HepG2 (cell line): ENCODE data around the gene CNTROB. TPM values are rescaled to one million over a fixed set of nuclear protein-coding genes. Genes with fewer than 3 reads are reported as not detected.
A peak's percentile ranks its signal among the peaks of the same experiment; 100 is the strongest.

Source experiments
- CC2D1A ChIP-seq: sonication (generic); formaldehyde crosslinking; IDR thresholded peaks from 2 replicates; pipeline ENCODE4 v1.8.1; 2023; ENCODE audit warnings: mild to moderate bottlenecking, missing genetic modification reagents
- GATAD2A ChIP-seq: IDR thresholded peaks from 2 replicates; pipeline ENCODE4 v1.6.1; 2016
- IKZF4 ChIP-seq: sonication (generic); formaldehyde crosslinking; IDR thresholded peaks from 2 replicates; pipeline ENCODE4 v1.5.1; 2020; ENCODE audit warnings: borderline replicate concordance, mild to moderate bottlenecking, low read depth, missing genetic modification reagents; ENCODE audit errors: not compliant biosample characterization
- NFKB2 ChIP-seq: sonication (generic); formaldehyde crosslinking; IDR thresholded peaks from 2 replicates; pipeline ENCODE4 v1.4.0; 2020; ENCODE audit warnings: missing genetic modification reagents, borderline replicate concordance
- NPAS2 ChIP-seq: sonication (generic); formaldehyde crosslinking; IDR thresholded peaks from 2 replicates; pipeline ENCODE4 v1.8.0; 2022; ENCODE audit warnings: mild to moderate bottlenecking, missing genetic modification reagents, borderline replicate concordance
- NR1H2 ChIP-seq: sonication (generic); formaldehyde crosslinking; IDR thresholded peaks from 2 replicates; pipeline ENCODE4 v1.8.1; 2022; ENCODE audit warnings: low read depth, missing genetic modification reagents, borderline replicate concordance
- POLR2AphosphoS5 ChIP-seq: IDR thresholded peaks from 2 replicates; pipeline ENCODE4 v1.6.1; 2012; ENCODE audit warnings: low read depth, low read length
- RFX3 ChIP-seq: IDR thresholded peaks from 2 replicates; pipeline ENCODE4 v1.6.1; 2016; ENCODE audit warnings: missing biosample characterization, missing genetic modification reagents
- RFXAP ChIP-seq: sonication (generic); formaldehyde crosslinking; IDR thresholded peaks from 2 replicates; pipeline ENCODE4 v1.4.0; 2020; ENCODE audit warnings: missing genetic modification reagents, borderline replicate concordance
- SIN3A ChIP-seq: IDR thresholded peaks from 2 replicates; pipeline ENCODE4 v1.6.1; 2011; ENCODE audit warnings: low read depth, mild to moderate bottlenecking, control low read depth, low read length, borderline replicate concordance
- SP4 ChIP-seq: sonication (generic); formaldehyde crosslinking; IDR thresholded peaks from 2 replicates; pipeline ENCODE4 v1.8.1; 2023; ENCODE audit warnings: mild to moderate bottlenecking, missing genetic modification reagents
- STAG1 ChIP-seq: sonication (generic); formaldehyde crosslinking; IDR thresholded peaks from 2 replicates; pipeline ENCODE4 v1.4.0; 2020; ENCODE audit warnings: missing genetic modification reagents
- TCF7 ChIP-seq: sonication (generic); IDR thresholded peaks from 2 replicates; pipeline ENCODE4 v1.6.1; 2016; ENCODE audit warnings: antibody characterized with exemption, low read depth
- ZBTB10 ChIP-seq: sonication (generic); formaldehyde crosslinking; IDR thresholded peaks from 2 replicates; pipeline ENCODE4 v1.4.0; 2020; ENCODE audit warnings: missing genetic modification reagents, borderline replicate concordance
- ZBTB20 ChIP-seq: sonication (generic); formaldehyde crosslinking; IDR thresholded peaks from 2 replicates; pipeline ENCODE4 v1.8.1; 2023; ENCODE audit warnings: missing genetic modification reagents, low read depth, mild to moderate bottlenecking, borderline replicate concordance
- ZBTB7B ChIP-seq: sonication (generic); formaldehyde crosslinking; IDR thresholded peaks from 2 replicates; pipeline ENCODE4 v1.4.0; 2020; ENCODE audit warnings: missing genetic modification reagents
- ZFY ChIP-seq: sonication (generic); formaldehyde crosslinking; IDR thresholded peaks from 2 replicates; pipeline ENCODE4 v1.4.0; 2020; ENCODE audit warnings: missing genetic modification reagents
- ZNF160 ChIP-seq: sonication (generic); formaldehyde crosslinking; IDR thresholded peaks from 2 replicates; pipeline ENCODE4 v1.8.0; 2022; ENCODE audit warnings: mild to moderate bottlenecking, inconsistent platforms, missing genetic modification reagents
- ZNF232 ChIP-seq: sonication (generic); formaldehyde crosslinking; IDR thresholded peaks from 2 replicates; pipeline ENCODE4 v1.4.0; 2020; ENCODE audit warnings: missing genetic modification reagents, borderline replicate concordance
- ZNF256 ChIP-seq: sonication (generic); formaldehyde crosslinking; conservative IDR thresholded peaks from 2 replicates; pipeline ENCODE4 v1.4.0; 2020; ENCODE audit warnings: missing genetic modification reagents
- ZNF276 ChIP-seq: sonication (generic); formaldehyde crosslinking; IDR thresholded peaks from 2 replicates; pipeline ENCODE4 v1.4.0; 2020; ENCODE audit warnings: mild to moderate bottlenecking, low read depth, missing genetic modification reagents
- ZSCAN29 ChIP-seq: sonication (generic); formaldehyde crosslinking; conservative IDR thresholded peaks from 2 replicates; pipeline ENCODE4 v1.4.0; 2020; ENCODE audit warnings: mild to moderate bottlenecking, missing genetic modification reagents
- polyA plus RNA-seq, 8 experiments: library from polyadenylated mRNA; depleted of rRNA in 3 of 8; stranded (reverse) in 7 of 8; unstranded in 1 of 8; fragments of >200 nt; fragmentation: Illumina TruSeq in 4 of 8; extraction: Trizol in 4 of 8; gene quantifications; 2 replicates each; pipeline versions ENCODE4 v1.2.1 to v1.2.3, GENCODE V29; 2011 to 2016; ENCODE audit warnings: low read depth in 4 of 8, missing spikeins in 1 of 8, mixed read lengths in 1 of 8; ENCODE audit not compliant: insufficient read depth in 1 of 8
- total RNA-seq, 5 experiments: library from RNA; depleted of rRNA; stranded (reverse); fragments of >200 nt; fragmentation: Illumina TruSeq; extraction: Trizol; gene quantifications; 2 replicates each; pipeline ENCODE4 v1.2.3, GENCODE V29; 2016; ENCODE audit warnings: low read depth in 1 of 5
- TF ChIP-seq, protein P1 (sequence below): sonication (generic); formaldehyde crosslinking; IDR thresholded peaks from 2 replicates; pipeline ENCODE4 v1.4.0; 2020; ENCODE audit warnings: missing genetic modification reagents
- TF ChIP-seq, protein P2 (sequence below): sonication (generic); formaldehyde crosslinking; IDR thresholded peaks from 2 replicates; pipeline ENCODE4 v1.4.0; 2020; ENCODE audit warnings: mild to moderate bottlenecking, missing genetic modification reagents

Gene CNTROB
- total and polyA plus RNA-seq, 2 of the 13 experiments (the other 11 are each of a cell fraction or from before 2014, with no cell fraction given): 21.2 to 24.1 TPM

DNA sequence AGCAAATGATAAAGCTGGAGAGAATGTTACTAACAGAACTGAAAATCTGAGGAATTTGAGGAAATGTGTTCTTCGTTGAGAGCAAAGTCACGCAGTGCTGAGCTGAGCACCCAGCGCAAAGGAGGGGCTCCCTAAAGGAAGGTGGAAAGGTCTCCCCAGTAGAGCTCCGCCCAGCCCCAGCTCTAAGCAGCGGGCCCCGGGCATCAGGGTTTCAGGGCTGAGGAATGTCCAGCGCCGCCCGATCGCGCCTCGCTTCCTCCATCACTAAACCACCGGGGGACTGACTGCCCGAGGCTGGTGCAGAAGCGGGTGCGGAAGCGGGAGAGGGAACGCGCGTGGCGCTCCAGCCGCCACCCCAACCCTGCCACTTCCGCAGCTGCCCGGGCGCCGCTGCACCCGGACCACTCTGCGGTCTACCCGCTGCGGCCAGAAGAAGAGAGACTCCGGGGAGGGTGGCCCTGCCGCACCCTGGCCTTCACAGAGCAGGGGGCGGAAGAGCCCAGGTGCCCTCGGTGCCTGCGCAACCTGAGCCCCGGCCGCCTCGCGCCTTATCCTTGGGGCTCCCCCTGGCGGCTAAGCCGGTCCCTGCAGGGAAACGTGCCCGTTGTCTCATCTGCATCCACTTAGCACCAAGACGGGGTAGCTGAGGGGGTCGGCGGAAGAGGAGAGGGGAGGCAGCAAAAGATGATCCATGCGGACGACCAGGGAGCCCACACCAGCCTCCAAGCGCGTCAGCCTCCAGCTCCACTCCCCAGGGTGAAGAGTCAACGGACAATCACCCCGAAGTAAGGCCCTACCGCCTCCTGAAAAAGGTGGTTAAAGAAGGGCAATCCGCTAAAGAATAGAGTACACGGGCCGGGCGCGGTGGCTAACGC lies 58.0 kb downstream of the CNTROB start (continued):
- TF ChIP-seq STAG1 (peak; percentile 69), ZSCAN29 (CRISPR knock-in tag) (no peak), TCF7 (no peak), ZBTB20 (no peak; the same call in 1 of the 2 replicates), ZBTB7B (CRISPR knock-in tag) (0 out of 2 replicates have a peak, but pooled peaks have one; percentile 56), ZBTB10 (CRISPR knock-in tag) (no peak), NFKB2 (CRISPR knock-in tag) (peak; percentile 69; the same call in 1 of the 2 replicates), ZNF232 (CRISPR knock-in tag) (no peak), ZNF160 (CRISPR knock-in tag) (peak; percentile 34; the same call in 1 of the 2 replicates), NPAS2 (CRISPR knock-in tag) (no peak), ZFY (CRISPR knock-in tag) (peak; percentile 40; the same call in 1 of the 2 replicates), POLR2AphosphoS5 (0 out of 2 replicates have a peak, but pooled peaks have one; percentile 25), SP4 (CRISPR knock-in tag) (peak; percentile 63), RFX3 (no peak), NR1H2 (CRISPR knock-in tag) (no peak), GATAD2A (peak; percentile 70), ZNF256 (CRISPR knock-in tag) (no peak), IKZF4 (no peak), CC2D1A (CRISPR knock-in tag) (0 out of 2 replicates have a peak, but pooled peaks have one; percentile 34), ZNF276 (CRISPR knock-in tag) (no peak), SIN3A (no peak), RFXAP (no peak; the same call in 1 of the 2 replicates)
- TF ChIP-seq, protein P1, sequence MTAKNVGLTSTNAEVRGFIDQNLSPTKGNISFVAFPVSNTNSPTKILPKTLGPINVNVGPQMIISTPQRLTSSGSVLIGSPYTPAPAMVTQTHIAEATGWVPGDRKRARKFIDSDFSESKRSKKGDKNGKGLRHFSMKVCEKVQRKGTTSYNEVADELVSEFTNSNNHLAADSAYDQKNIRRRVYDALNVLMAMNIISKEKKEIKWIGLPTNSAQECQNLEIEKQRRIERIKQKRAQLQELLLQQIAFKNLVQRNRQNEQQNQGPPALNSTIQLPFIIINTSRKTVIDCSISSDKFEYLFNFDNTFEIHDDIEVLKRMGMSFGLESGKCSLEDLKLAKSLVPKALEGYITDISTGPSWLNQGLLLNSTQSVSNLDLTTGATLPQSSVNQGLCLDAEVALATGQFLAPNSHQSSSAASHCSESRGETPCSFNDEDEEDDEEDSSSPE (CRISPR knock-in tag): peak; percentile 70
- TF ChIP-seq, protein P2, sequence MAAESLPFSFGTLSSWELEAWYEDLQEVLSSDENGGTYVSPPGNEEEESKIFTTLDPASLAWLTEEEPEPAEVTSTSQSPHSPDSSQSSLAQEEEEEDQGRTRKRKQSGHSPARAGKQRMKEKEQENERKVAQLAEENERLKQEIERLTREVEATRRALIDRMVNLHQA: no peak
